IMR-90 (cell line): ENCODE data around the gene KDM4B.

ENCODE experiments used
- CEBPB ChIP-seq: IDR thresholded peaks from 2 replicates; pipeline ENCODE4 v1.6.1; 2012; ENCODE audit warnings: low read depth, low read length, improper control_type of control experiment
- CTCF ChIP-seq: conservative IDR thresholded peaks from 2 replicates; pipeline ENCODE4 v1.5.1; 2012; ENCODE audit warnings: mild to moderate bottlenecking, low read depth, low read length, improper control_type of control experiment
- ELK1 ChIP-seq: fragments of 150-350 bp; IDR thresholded peaks from 2 replicates; pipeline ENCODE4 v1.6.1; 2016; ENCODE audit warnings: low read depth, mild to moderate bottlenecking, low read length, moderate library complexity, borderline replicate concordance
- FOS ChIP-seq: fragments of 150-350 bp; IDR thresholded peaks from 2 replicates; pipeline ENCODE4 v1.6.1; 2016; ENCODE audit warnings: low read depth, low read length
- MAFK ChIP-seq: IDR thresholded peaks from 2 replicates; pipeline ENCODE4 v1.6.1; 2012; ENCODE audit warnings: low read depth, low read length, improper control_type of control experiment
- MXI1 ChIP-seq: IDR thresholded peaks from 2 replicates; pipeline ENCODE4 v1.6.1; 2012; ENCODE audit warnings: low read depth, mild to moderate bottlenecking, low read length, moderate library complexity, borderline replicate concordance
- POLR2A ChIP-seq: IDR thresholded peaks from 2 replicates; pipeline ENCODE4 v1.6.1; 2012; ENCODE audit warnings: mild to moderate bottlenecking, low read depth, low read length
- RAD21 ChIP-seq: IDR thresholded peaks from 2 replicates; pipeline ENCODE4 v1.6.1; 2012; ENCODE audit warnings: low read length, improper control_type of control experiment
- RCOR1 ChIP-seq: IDR thresholded peaks from 2 replicates; pipeline ENCODE4 v1.6.1; 2012; ENCODE audit warnings: mild to moderate bottlenecking, low read length, improper control_type of control experiment; ENCODE audit not compliant: insufficient replicate concordance
- RFX5 ChIP-seq: IDR thresholded peaks from 2 replicates; pipeline ENCODE4 v1.8.0; 2012; ENCODE audit warnings: low read depth, mild to moderate bottlenecking, low read length, moderate library complexity
- SMC3 ChIP-seq: fragments of 150-350 bp; IDR thresholded peaks from 2 replicates; pipeline ENCODE4 v1.6.1; 2016; ENCODE audit warnings: low read depth, mild to moderate bottlenecking, antibody characterized with exemption, low read length, moderate library complexity

GRCh38 chr19:5188548-5189317, 219.8 kb downstream of the KDM4B start:
- TF ChIP-seq CTCF (no peak), MXI1 (no peak), ELK1 (no peak), CEBPB (no peak), SMC3 (no peak), POLR2A (no peak), RAD21 (no peak), RFX5 (no peak), MAFK (no peak), RCOR1 (no peak), FOS (no peak)
